DMS114 treated with DMSO at 0.1 percent for 48 hours (cell line): ENCODE data around the gene NR4A3.
"Not testable (repeated sequence)": the region's sequence is repeated elsewhere in the genome, so short reads cannot be mapped to it uniquely, and the experiment has no call there.

Source experiments
- DNase-seq: peaks from one replicate; lab custom pipeline; 2025; ENCODE audit not compliant: unreplicated experiment; lab: John Stamatoyannopoulos, UW

NR4A3 gene

GRCh38 chr9:99832558-99832864 lies 10.8 kb downstream of the NR4A3 start:
- DNase-seq = no peak

GRCh38 chr9:99833735-99834134 lies 12.1 kb downstream of the NR4A3 start:
- DNase-seq = no peak

- no peak for DNase-seq
Observed at GRCh38 chr9:99834474-99834873, 12.8 kb downstream of the NR4A3 start.

GRCh38 chr9:99835142-99835541 lies 13.5 kb downstream of the NR4A3 start:
- no peak for DNase-seq

- DNase-seq = no peak
Observed at GRCh38 chr9:99835581-99835980, 13.9 kb downstream of the NR4A3 start.

- no peak for DNase-seq
Observed at GRCh38 chr9:99840072-99840471, 18.4 kb downstream of the NR4A3 start.

- no peak for DNase-seq
Observed at GRCh38 chr9:99845063-99845462, 23.4 kb downstream of the NR4A3 start.

DNA sequence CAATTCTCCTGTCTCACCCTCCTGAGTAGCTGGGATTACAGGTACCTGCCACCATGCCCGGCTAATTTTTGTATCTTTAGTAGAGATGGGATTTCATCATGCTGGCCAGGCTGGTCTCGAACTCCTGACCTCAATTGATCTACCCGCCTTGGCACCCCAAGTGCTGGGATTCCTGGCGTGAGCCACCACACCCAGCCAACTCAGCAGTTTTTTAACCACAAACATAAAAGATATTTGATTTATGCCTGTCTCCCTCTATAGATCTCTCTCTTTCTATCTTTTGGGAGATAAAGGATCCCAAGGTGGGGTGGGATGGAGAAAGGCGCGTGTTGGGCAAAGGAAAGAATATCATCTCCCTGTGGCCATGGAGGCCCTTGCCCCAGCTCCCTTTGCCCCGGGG lies 26.8 kb downstream of the NR4A3 start:
- DNase-seq = no peak

DNA sequence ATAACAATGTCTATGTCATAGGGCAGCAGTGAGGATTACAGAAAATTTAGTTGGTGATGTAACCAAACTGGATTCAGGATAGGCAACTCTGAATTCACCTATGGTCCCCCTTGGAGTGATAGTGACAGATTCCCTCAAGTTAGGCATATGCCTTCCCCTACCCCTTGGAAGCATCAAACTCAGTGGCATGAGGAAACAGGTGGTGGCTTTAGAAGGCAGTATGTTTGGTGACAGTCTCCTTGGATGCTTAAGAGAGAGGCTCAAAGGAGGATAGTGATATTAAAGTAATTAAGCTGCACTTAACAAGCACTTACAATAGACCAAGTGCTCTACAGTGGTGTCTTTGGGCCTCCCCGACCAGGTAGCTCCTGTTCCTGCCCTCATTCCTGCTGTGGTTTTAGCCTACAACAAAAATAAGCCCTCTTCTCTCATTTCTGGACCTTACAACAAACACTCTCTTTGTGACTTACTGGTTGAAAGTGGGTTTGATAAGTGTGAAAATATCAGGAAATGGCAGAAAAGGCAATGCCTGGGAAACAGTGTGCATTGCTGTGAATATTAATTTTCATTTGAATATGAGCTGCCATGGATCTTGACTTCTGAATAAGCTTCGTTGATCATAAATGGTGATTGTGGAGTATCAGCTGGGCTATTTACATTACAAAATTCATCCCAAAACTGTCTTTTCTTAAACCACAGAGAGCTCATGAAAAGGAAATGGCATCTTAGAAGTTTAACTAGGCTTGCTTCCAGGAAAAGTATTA lies 29.2 kb downstream of the NR4A3 start:
- no peak for DNase-seq

DNA sequence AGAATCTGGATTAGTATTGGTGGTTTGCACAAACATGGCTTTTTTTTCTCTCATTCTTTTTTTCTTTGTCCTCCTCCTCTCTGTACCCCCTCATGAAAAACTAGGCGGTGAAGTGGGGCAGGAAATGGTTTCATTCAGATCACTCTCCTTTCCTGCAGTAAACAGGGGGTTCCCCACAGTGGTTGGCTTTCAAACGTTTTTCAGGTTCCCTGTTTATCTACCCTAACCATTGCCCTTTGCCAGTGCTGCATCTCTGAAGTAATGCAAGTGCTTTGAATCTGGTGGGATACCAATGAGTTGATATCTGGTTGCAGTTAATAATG lies 29.8 kb downstream of the NR4A3 start:
- DNase-seq = no peak

DNA sequence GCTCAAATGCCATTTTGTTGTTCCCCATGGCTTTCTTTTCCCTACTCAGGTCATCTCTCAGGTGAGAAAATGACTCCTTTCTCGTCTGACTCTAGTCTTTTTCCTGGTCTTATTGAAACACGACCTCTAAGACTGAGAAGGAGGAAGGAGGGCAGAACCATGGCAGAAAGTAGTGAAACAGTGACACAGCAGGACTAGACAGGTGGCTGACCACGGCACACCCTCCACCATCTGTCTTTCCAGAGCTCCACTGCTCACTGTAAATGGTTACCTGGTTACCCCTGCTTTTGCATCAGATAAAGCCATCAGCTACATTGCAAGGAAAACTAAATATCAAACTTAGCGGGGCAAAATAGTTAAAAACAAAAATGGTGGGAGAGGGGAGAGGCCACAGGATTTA lies 30.9 kb downstream of the NR4A3 start:
- no peak for DNase-seq

DNA sequence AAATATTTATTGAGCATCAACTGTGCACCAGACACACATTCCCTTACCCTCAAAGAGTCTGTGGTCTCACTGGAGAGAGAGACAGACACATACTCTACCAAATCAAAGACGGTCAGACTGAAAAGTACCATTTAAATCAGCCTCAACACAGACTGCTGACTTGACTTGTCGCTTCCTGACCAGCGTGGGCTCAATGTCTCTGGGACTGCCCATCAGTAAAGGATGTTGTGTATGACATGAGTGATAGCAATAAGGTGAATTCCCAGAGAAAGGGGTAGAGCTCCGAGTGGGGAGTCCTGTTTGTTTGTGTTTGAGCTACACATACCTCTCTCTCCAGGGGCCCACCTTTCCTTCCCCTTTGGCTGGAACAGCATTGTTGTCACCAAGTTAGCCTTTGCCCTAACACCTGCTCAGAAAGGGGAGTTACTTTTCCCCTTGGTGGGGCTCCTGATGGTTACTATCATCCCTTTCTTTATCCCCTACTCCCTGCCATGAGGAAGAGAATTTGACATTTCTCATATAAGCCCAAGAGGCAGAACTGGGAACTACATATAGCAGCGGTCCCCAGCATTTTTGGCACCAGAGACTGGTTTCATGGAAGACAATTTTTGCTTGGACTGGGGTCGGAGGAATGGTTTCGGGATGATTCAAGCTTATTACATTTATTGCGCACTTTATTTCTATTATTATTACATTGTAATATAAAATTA lies 33.9 kb downstream of the NR4A3 start:
- no peak for DNase-seq

DNA sequence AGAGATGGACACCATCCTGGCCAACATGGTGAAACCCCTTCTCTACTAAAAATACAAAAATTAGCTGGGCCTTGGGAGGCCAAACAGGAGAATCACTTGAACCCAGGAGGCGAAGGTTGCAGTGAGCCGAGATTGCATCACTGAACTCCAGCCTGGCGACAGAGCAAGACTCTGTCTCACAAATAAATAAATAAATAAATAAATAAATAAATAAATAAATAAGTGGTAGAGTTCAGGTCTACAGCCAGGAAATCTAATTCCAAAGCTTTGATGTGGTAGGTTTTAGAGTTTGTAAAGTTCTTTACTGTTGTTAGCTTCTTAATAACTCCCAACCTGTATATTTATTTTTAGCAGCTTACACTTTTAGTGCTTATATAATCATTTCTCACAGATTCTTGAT lies 35.9 kb downstream of the NR4A3 start:
- not testable (repeated sequence) for DNase-seq

- DNase-seq = no peak
Observed at GRCh38 chr9:99858087-99858486, 36.4 kb downstream of the NR4A3 start.

GRCh38 chr9:99859243-99859980 lies 37.7 kb downstream of the NR4A3 start:
- no peak for DNase-seq

DNA sequence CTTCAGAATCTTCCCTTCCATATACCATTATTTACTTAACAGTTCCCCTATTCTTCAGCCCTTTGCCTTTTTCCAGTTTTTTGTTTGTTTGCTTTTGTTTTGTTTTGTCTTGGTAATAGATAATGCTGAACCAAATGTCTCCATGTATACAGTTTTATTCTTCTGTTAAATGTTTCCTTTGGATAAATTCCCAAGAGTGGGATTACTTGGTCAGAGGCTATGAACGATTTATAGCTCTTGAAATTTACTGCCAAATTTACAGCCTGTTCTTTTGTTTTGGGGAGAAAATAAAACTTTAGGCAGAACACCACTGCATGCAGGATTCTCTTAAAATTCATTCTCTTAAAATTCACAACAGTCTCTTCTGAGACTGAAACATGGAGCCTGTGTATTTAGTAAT lies 38.6 kb downstream of the NR4A3 start:
- no peak for DNase-seq

GRCh38 chr9:99863955-99864354 lies 42.3 kb downstream of the NR4A3 start:
- no peak for DNase-seq

GRCh38 chr9:99866398-99866797 lies 44.7 kb downstream of the NR4A3 start:
- DNase-seq = no peak

DNA sequence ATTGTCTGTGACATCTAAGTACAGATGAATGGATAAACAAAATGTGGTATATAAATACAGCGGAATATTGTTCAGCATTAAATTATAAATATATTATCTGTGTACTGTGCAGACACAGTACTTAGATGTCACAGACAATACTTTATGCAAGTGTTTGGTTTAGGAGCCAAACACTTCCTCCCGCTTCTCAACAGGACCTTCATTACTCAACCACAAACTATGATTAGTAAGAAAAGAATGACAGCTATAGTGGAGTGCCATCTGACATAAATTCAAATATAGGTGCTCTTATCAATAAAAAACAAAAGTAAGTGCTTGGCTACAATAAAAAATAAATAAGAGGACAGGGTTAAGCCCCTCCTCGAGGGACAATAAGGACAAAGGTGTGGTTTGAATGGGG lies 45.9 kb downstream of the NR4A3 start:
- DNase-seq = no peak

DNA sequence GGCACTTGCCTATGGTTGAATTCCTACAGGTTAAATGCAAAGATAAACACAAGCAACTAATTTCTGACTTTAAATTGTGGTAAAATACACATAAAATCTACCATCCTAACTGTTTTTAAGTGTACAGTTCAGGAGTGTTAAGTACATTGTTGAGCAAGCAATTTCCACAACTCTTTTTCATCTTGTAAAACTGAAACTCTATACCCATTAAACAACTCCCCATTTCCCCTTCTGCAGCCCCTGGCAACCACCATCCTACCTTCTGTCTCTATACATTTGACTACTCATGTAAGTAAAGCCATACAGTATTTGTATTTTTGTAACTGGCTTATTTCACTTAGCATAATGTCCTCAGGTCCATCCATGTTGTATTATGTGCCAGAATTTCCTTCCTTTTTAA lies 46.3 kb downstream of the NR4A3 start:
- DNase-seq = no peak

- DNase-seq = no peak
Observed at GRCh38 chr9:99868845-99869244, 47.2 kb downstream of the NR4A3 start.

- no peak for DNase-seq
Observed at GRCh38 chr9:99870126-99870525, 48.4 kb downstream of the NR4A3 start.
